NCI-H146 (cell line): Measurements from ENCODE around the gene VIPAS39.
"Not testable (repeated sequence)": the region's sequence is repeated elsewhere in the genome, so short reads cannot be mapped to it uniquely, and the experiment has no call there.

Source experiments
- DNase-seq: peaks from one replicate; lab custom pipeline; 2025; lab: John Stamatoyannopoulos, UW

The VIPAS39 gene

GRCh38 chr14:77470224-77470870 lies 12.9 kb upstream of the VIPAS39 start:
- DNase-seq: peak; percentile 6

GRCh38 chr14:77469539-77469938 lies 12.1 kb upstream of the VIPAS39 start:
- no peak for DNase-seq

- DNase-seq: no peak
Measured at GRCh38 chr14:77469067-77469505, 11.7 kb upstream of the VIPAS39 start.

- no peak for DNase-seq
Measured at GRCh38 chr14:77467801-77468200, 10.4 kb upstream of the VIPAS39 start.

GRCh38 chr14:77459072-77459723 lies 1.8 kb upstream of the VIPAS39 start:
- peak; percentile 51 for DNase-seq

GRCh38 chr14:77458249-77458950 lies 999 bp upstream of the VIPAS39 start:
- DNase-seq: peak; percentile 38

- no peak for DNase-seq
Measured at GRCh38 chr14:77457115-77457521, 283 bp downstream of the VIPAS39 start.

- no peak for DNase-seq
Measured at GRCh38 chr14:77455966-77456640, 1.3 kb downstream of the VIPAS39 start.

- no peak for DNase-seq
Measured at GRCh38 chr14:77442196-77442595, 15.2 kb downstream of the VIPAS39 start.

- no peak for DNase-seq
Measured at GRCh38 chr14:77439861-77440260, 17.5 kb downstream of the VIPAS39 start.

- no peak for DNase-seq
Measured at GRCh38 chr14:77438596-77438995, 18.8 kb downstream of the VIPAS39 start.

GRCh38 chr14:77436042-77436441 lies 21.4 kb downstream of the VIPAS39 start:
- no peak for DNase-seq

GRCh38 chr14:77426396-77426795 lies 31.0 kb downstream of the VIPAS39 start:
- no peak for DNase-seq

- no peak for DNase-seq
Measured at GRCh38 chr14:77424862-77425261, 32.5 kb downstream of the VIPAS39 start.

- DNase-seq: no peak
Measured at GRCh38 chr14:77423423-77423822, 34.0 kb downstream of the VIPAS39 start, which contains the start of gene NOXRED1. NOXRED1 (minus strand) TSS chr14:77423523; CDS start chr14:77422889, 634 bp downstream.

- no peak for DNase-seq
Measured at GRCh38 chr14:77421201-77421600, 36.2 kb downstream of the VIPAS39 start.

- DNase-seq: no peak
Measured at GRCh38 chr14:77416836-77417235, 40.6 kb downstream of the VIPAS39 start.

GRCh38 chr14:77416098-77416497 lies 41.3 kb downstream of the VIPAS39 start:
- not testable (repeated sequence) for DNase-seq

GRCh38 chr14:77415403-77416030 lies 41.9 kb downstream of the VIPAS39 start:
- DNase-seq: not testable (repeated sequence)

- peak; percentile 1 for DNase-seq
Measured at GRCh38 chr14:77409131-77409533, 48.3 kb downstream of the VIPAS39 start.

- no peak for DNase-seq
Measured at GRCh38 chr14:77407158-77407557, 50.2 kb downstream of the VIPAS39 start.

GRCh38 chr14:77406718-77407117 lies 50.7 kb downstream of the VIPAS39 start:
- no peak for DNase-seq
